Fibroblast of gingiva (primary cell): ENCODE measurements around the gene PAIP2B.
A peak's percentile ranks its signal among the peaks of the same experiment; 100 is the strongest.
"Not testable (repeated sequence)": the region's sequence is repeated elsewhere in the genome, so short reads cannot be mapped to it uniquely, and the experiment has no call there.

ENCODE experiments used
- DNase-seq: peaks from one replicate; pipeline ENCODE4 v3.0.0-alpha.2; 2011; ENCODE audit warnings: low read depth

Gene PAIP2B

GRCh38 chr2:71216501-71216900, 10.4 kb downstream of the PAIP2B start:
- DNase-seq, result no peak

- no peak for DNase-seq
Observed at GRCh38 chr2:71215447-71215846, 11.5 kb downstream of the PAIP2B start.

GRCh38 chr2:71212336-71212735, 14.6 kb downstream of the PAIP2B start:
- DNase-seq, result no peak

GRCh38 chr2:71210292-71210691, 16.6 kb downstream of the PAIP2B start:
- DNase-seq, result no peak

GRCh38 chr2:71208756-71209155, 18.1 kb downstream of the PAIP2B start:
- DNase-seq, result no peak

GRCh38 chr2:71207601-71208000, 19.3 kb downstream of the PAIP2B start:
- no peak for DNase-seq

- no peak for DNase-seq
Observed at GRCh38 chr2:71206271-71206670, 20.6 kb downstream of the PAIP2B start.

- no peak for DNase-seq
Observed at GRCh38 chr2:71191570-71191943, 35.3 kb downstream of the PAIP2B start.

GRCh38 chr2:71190656-71191569, 36.0 kb downstream of the PAIP2B start:
- peak; percentile 21 for DNase-seq

GRCh38 chr2:71187589-71187988, 39.3 kb downstream of the PAIP2B start:
- no peak for DNase-seq

- no peak for DNase-seq
Observed at GRCh38 chr2:71186973-71187372, 39.9 kb downstream of the PAIP2B start.

- DNase-seq, result not testable (repeated sequence)
Observed at GRCh38 chr2:71183306-71184115, 43.4 kb downstream of the PAIP2B start.

- DNase-seq, result no peak
Observed at GRCh38 chr2:71181316-71181715, 45.6 kb downstream of the PAIP2B start.

GRCh38 chr2:71178836-71179235, 48.1 kb downstream of the PAIP2B start:
- not testable (repeated sequence) for DNase-seq

- DNase-seq, result no peak
Observed at GRCh38 chr2:71174207-71174606, 52.7 kb downstream of the PAIP2B start.

GRCh38 chr2:71173096-71173495, 53.8 kb downstream of the PAIP2B start:
- no peak for DNase-seq

- no peak for DNase-seq
Observed at GRCh38 chr2:71166812-71167211, 60.1 kb downstream of the PAIP2B start.

- no peak for DNase-seq
Observed at GRCh38 chr2:71157124-71157793, 69.6 kb downstream of the PAIP2B start.

- no peak for DNase-seq
Observed at GRCh38 chr2:71156573-71156972, 70.3 kb downstream of the PAIP2B start.

GRCh38 chr2:71155846-71156245, 71.1 kb downstream of the PAIP2B start:
- DNase-seq, result no peak

- no peak for DNase-seq
Observed at GRCh38 chr2:71154798-71155197, 72.1 kb downstream of the PAIP2B start.

- DNase-seq, result no peak
Observed at GRCh38 chr2:71154279-71154678, 72.6 kb downstream of the PAIP2B start.
